Trophoblast cell (in vitro differentiated cells and primary cell): ENCODE results near the gene INTS6L.

ENCODE experiments used
- DNase-seq, 2 donors: peaks; one replicate each; pipeline ENCODE4 v3.0.0-alpha.2; 2016
- H2AFZ ChIP-seq: 2 replicates; pipeline ENCODE4 v1.6.1; 2013; ENCODE audit warnings: low read length, moderate library complexity, mild to moderate bottlenecking; ENCODE audit not compliant: insufficient read depth, poor library complexity
- H2AK5ac ChIP-seq: 2 replicates; pipeline ENCODE4 v1.6.1; 2013; ENCODE audit warnings: mild to moderate bottlenecking, low read length
- H2BK120ac ChIP-seq: 2 replicates; pipeline ENCODE4 v1.6.1; 2013; ENCODE audit warnings: low read length, mild to moderate bottlenecking, moderate library complexity; ENCODE audit not compliant: insufficient read depth, poor library complexity
- H2BK12ac ChIP-seq: 2 replicates; pipeline ENCODE4 v1.6.1; 2013; ENCODE audit warnings: mild to moderate bottlenecking, low read length, moderate library complexity
- H2BK5ac ChIP-seq: 2 replicates; pipeline ENCODE4 v1.6.1; 2013; ENCODE audit warnings: low read length, low read depth, moderate library complexity, mild to moderate bottlenecking; ENCODE audit not compliant: poor library complexity
- H3K14ac ChIP-seq: 2 replicates; pipeline ENCODE4 v1.6.1; 2013; ENCODE audit warnings: mild to moderate bottlenecking, low read length
- H3K18ac ChIP-seq: 2 replicates; pipeline ENCODE4 v1.6.1; 2013; ENCODE audit warnings: mild to moderate bottlenecking, low read length
- H3K23ac ChIP-seq: 2 replicates; pipeline ENCODE4 v1.6.1; 2013; ENCODE audit warnings: low read length
- H3K27ac ChIP-seq: 2 replicates; pipeline ENCODE4 v1.5.1; 2013; ENCODE audit warnings: low read depth, mild to moderate bottlenecking, inconsistent platforms, low read length, moderate library complexity
- H3K27me3 ChIP-seq: 2 replicates; pipeline ENCODE4 v1.6.1; 2013; ENCODE audit warnings: inconsistent platforms, mild to moderate bottlenecking, low read length, moderate library complexity; ENCODE audit not compliant: insufficient read depth
- H3K36me3 ChIP-seq, 2 experiments: 1 replicate in 1 of 2; 2 replicates in 1 of 2; pipeline ENCODE4 v1.6.1; 2013; ENCODE audit warnings: low read length in 2 of 2, mild to moderate bottlenecking in 2 of 2, moderate library complexity in 1 of 2; ENCODE audit not compliant: insufficient read depth in 2 of 2, control insufficient read depth in 1 of 2
- H3K4ac ChIP-seq: 2 replicates; pipeline ENCODE4 v1.6.1; 2013; ENCODE audit warnings: low read depth, mild to moderate bottlenecking, low read length, moderate library complexity
- H3K4me1 ChIP-seq, 2 experiments: 1 replicate in 1 of 2; 2 replicates in 1 of 2; pipeline ENCODE4 v1.6.1; 2013; ENCODE audit warnings: low read length in 2 of 2, mild to moderate bottlenecking in 2 of 2, moderate library complexity in 1 of 2; ENCODE audit not compliant: insufficient read depth in 2 of 2, control insufficient read depth in 1 of 2
- H3K4me2 ChIP-seq: 2 replicates; pipeline ENCODE4 v1.6.1; 2013; ENCODE audit warnings: inconsistent platforms, mild to moderate bottlenecking, low read length, moderate library complexity
- H3K4me3 ChIP-seq: 2 replicates; pipeline ENCODE4 v1.5.1; 2013; ENCODE audit warnings: mild to moderate bottlenecking, low read depth, low read length, inconsistent platforms
- H3K79me1 ChIP-seq: one replicate; pipeline ENCODE4 v1.6.1; 2013; ENCODE audit warnings: low read length
- H3K79me2 ChIP-seq: 2 replicates; pipeline ENCODE4 v1.6.1; 2013; ENCODE audit warnings: low read length, mild to moderate bottlenecking; ENCODE audit not compliant: control insufficient read depth, insufficient read depth, poor library complexity
- H3K9ac ChIP-seq: 2 replicates; pipeline ENCODE4 v1.6.1; 2013; ENCODE audit warnings: mild to moderate bottlenecking, low read length
- H3K9me3 ChIP-seq: 2 replicates; pipeline ENCODE4 v1.6.1; 2013; ENCODE audit warnings: low read depth, mild to moderate bottlenecking, control low read depth, inconsistent platforms, low read length; ENCODE audit not compliant: insufficient read depth
- H4K12ac ChIP-seq: 2 replicates; pipeline ENCODE4 v1.6.1; 2013; ENCODE audit warnings: low read depth, mild to moderate bottlenecking, low read length, moderate library complexity
- H4K8ac ChIP-seq: 2 replicates; pipeline ENCODE4 v1.6.1; 2013; ENCODE audit warnings: low read depth, mild to moderate bottlenecking, low read length, moderate library complexity
- H4K91ac ChIP-seq: one replicate; pipeline ENCODE4 v1.6.1; 2013; ENCODE audit warnings: low read depth, mild to moderate bottlenecking, low read length, moderate library complexity
- WGBS: extraction: QIAGEN DNeasy Blood & Tissue Kit; methylation state at CpG from one replicate; pipeline ENCODE4 v1.1.7; 2013; ENCODE audit warnings: missing lambda C conversion rate; ENCODE audit not compliant: insufficient read length, insufficient coverage; ENCODE audit errors: extremely low coverage; 5-methylcytosine and 5-hydroxymethylcytosine counted together

INTS6L gene

GRCh38 chrX:135481696-135482179, 38.7 kb upstream of the INTS6L start:
- H3K36me3 ChIP-seq = no peaks in the 10 kb centered on the region
- no peak overlapping the region for H3K23ac ChIP-seq
- no peaks in the 10 kb centered on the region for H3K9me3 ChIP-seq
- no peak overlapping the region for H3K9ac ChIP-seq
- H3K4me3 ChIP-seq = no peak overlapping the region
- H2BK12ac ChIP-seq = no peak overlapping the region
- WGBS = no CpG with 5 or more reads among the region's 7 CpGs
- H3K27me3 ChIP-seq = no peaks in the 10 kb centered on the region
- H3K14ac ChIP-seq = no peak overlapping the region
- H3K27ac ChIP-seq = no peak overlapping the region
- no peaks in the 10 kb centered on the region for H3K79me2 ChIP-seq
- no peak overlapping the region for H2BK5ac ChIP-seq
- no peaks in the 10 kb centered on the region for H3K4me1 ChIP-seq
- H2AFZ ChIP-seq = no peak overlapping the region
- no peak overlapping the region for H3K4ac ChIP-seq
- H3K18ac ChIP-seq = no peak overlapping the region
- H4K12ac ChIP-seq = no peak overlapping the region
- no peak overlapping the region for H2BK120ac ChIP-seq
- no peak overlapping the region for H4K8ac ChIP-seq
- no peak for DNase-seq
- no peaks in the 10 kb centered on the region for H3K79me1 ChIP-seq
- no peak overlapping the region for H2AK5ac ChIP-seq
- no peak overlapping the region for H3K4me2 ChIP-seq
- no peak overlapping the region for H4K91ac ChIP-seq

DNA sequence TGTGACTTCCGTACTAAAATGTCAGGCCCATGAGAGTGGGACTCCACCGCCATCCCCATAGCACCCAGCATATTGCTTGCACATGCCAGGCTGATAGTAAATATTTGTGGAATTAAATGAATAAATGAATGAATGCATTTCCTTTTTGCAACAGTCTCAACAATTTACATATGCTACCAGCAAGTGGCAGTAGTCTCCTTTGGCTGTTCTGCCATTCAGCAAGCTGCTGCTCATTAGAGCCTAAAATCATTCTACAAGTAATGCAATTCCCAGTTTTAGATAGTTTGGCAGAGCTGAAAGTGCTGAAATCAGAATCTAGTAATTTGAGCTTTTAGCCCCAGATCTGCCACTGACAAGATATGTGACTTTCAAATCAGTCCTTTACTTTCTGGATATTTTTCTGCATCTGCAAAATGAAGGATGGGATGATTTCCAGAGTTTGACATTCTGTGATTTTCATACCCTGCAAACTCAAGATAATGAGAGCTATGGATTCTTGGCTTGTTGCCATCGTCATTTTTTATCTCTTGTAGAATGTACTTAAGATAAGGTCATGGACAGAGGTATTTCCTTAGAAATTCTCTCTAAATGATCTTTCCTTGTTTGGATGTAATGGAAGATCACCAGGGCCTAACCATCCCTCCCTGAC, 35.7 kb upstream of the INTS6L start:
- H3K27me3 ChIP-seq = no peaks in the 10 kb centered on the region
- peak in 1 of 2 donors; percentile 21 for DNase-seq
- H3K9ac ChIP-seq = no peak overlapping the region
- H3K23ac ChIP-seq = no peak overlapping the region
- no peak overlapping the region for H2BK5ac ChIP-seq
- H2BK120ac ChIP-seq = no peak overlapping the region
- H3K79me2 ChIP-seq = no peaks in the 10 kb centered on the region
- no peak overlapping the region for H3K14ac ChIP-seq
- no peak overlapping the region for H3K18ac ChIP-seq
- H3K4me2 ChIP-seq = no peak overlapping the region
- no peak overlapping the region for H4K91ac ChIP-seq
- no peak overlapping the region for H3K4me3 ChIP-seq
- H2AFZ ChIP-seq = no peak overlapping the region
- no peaks in the 10 kb centered on the region for H3K9me3 ChIP-seq
- no peak overlapping the region for H3K4ac ChIP-seq
- H3K79me1 ChIP-seq = no peaks in the 10 kb centered on the region
- WGBS = no CpG with 5 or more reads among the region's 3 CpGs
- no peak overlapping the region for H2BK12ac ChIP-seq
- no peak overlapping the region for H3K27ac ChIP-seq
- no peak overlapping the region for H4K12ac ChIP-seq
- H2AK5ac ChIP-seq = no peak overlapping the region
- no peak overlapping the region for H4K8ac ChIP-seq
- no peaks in the 10 kb centered on the region for H3K36me3 ChIP-seq
- H3K4me1 ChIP-seq = no peaks in the 10 kb centered on the region

DNA sequence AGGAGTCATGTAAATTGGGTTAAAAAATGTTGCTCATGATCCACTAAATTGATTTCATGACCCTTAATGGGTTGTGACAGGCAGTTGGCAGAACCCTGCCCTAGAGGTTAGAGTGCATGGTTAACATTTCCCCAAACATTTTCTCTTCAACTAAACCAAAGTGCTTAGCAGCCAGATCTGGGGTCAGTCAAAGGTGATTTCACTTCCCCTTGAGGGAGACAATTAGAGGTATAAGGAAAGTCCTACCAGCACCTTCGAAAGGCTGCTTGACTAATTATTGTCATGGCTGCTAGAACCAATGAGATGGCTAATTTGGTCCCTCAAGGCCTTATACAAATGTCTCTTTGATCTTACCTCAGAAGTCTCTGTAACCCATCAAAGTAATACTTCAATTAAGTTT, 30.9 kb upstream of the INTS6L start:
- Histone ChIP-seq H2BK120ac (no peak overlapping the region), H3K36me3 (no peaks in the 10 kb centered on the region), H4K91ac (no peak overlapping the region), H3K4ac (no peak overlapping the region), H3K14ac (no peak overlapping the region), H4K8ac (no peak overlapping the region), H3K79me2 (no peaks in the 10 kb centered on the region), H3K9me3 (no peaks in the 10 kb centered on the region), H3K4me1 (no peaks in the 10 kb centered on the region), H4K12ac (no peak overlapping the region), H2AK5ac (no peak overlapping the region), H2BK12ac (no peak overlapping the region), H3K18ac (no peak overlapping the region), H3K27ac (no peak overlapping the region), H3K4me3 (no peak overlapping the region), H3K4me2 (no peak overlapping the region), H2AFZ (no peak overlapping the region), H3K23ac (no peak overlapping the region), H3K79me1 (no peaks in the 10 kb centered on the region), H3K27me3 (no peaks in the 10 kb centered on the region), H2BK5ac (no peak overlapping the region), H3K9ac (no peak overlapping the region)
- no peak for DNase-seq
- no CpG with 5 or more reads among the region's 1 CpG for WGBS

- Histone ChIP-seq H3K4me1 (no peaks in the 10 kb centered on the region), H2BK12ac (no peak overlapping the region), H3K79me1 (no peaks in the 10 kb centered on the region), H3K4me3 (no peak overlapping the region), H3K27me3 (no peaks in the 10 kb centered on the region), H3K9me3 (no peaks in the 10 kb centered on the region), H4K12ac (no peak overlapping the region), H3K4ac (no peak overlapping the region), H3K27ac (no peak overlapping the region), H3K18ac (no peak overlapping the region), H3K14ac (no peak overlapping the region), H2AK5ac (no peak overlapping the region), H4K8ac (no peak overlapping the region), H2BK120ac (no peak overlapping the region), H3K4me2 (no peak overlapping the region), H2AFZ (no peak overlapping the region), H3K79me2 (no peaks in the 10 kb centered on the region), H3K9ac (no peak overlapping the region), H3K36me3 (no peaks in the 10 kb centered on the region), H3K23ac (no peak overlapping the region), H2BK5ac (no peak overlapping the region), H4K91ac (no peak overlapping the region)
- no CpG with 5 or more reads among the region's 4 CpGs for whole genome bisulfite sequencing
- DNase-seq = no peak
Observed at GRCh38 chrX:135490979-135491514, 29.4 kb upstream of the INTS6L start.
